Gastroesophageal sphincter (tissue), 3 donors: Measurements from ENCODE around the gene ACOXL.
"Not testable (repeated sequence)": the region's sequence is repeated elsewhere in the genome, so short reads cannot be mapped to it uniquely, and the experiment has no call there.

ENCODE experiments used
- CTCF ChIP-seq, 4 experiments: fragments of 200-600 bp in 2 of 4; fragments of 450-650 bp in 2 of 4; sonication (generic) in 1 of 4; IDR thresholded peaks; one replicate each; pipeline ENCODE4 v1.5.1; 2017 to 2019; ENCODE audit warnings: antibody characterized with exemption in 4 of 4, mild to moderate bottlenecking in 2 of 4, moderate library complexity in 2 of 4
- POLR2A ChIP-seq, 2 donors: fragments of 450-650 bp; IDR thresholded peaks; one replicate each; pipeline ENCODE4 v1.6.1; 2017; ENCODE audit warnings: antibody characterized with exemption in 2 of 2, mild to moderate bottlenecking in 2 of 2, moderate library complexity in 1 of 2
- POLR2AphosphoS5 ChIP-seq: sonication (generic); formaldehyde crosslinking; IDR thresholded peaks from one replicate; pipeline ENCODE4 v1.6.1; 2017; ENCODE audit warnings: antibody characterized with exemption

- not testable (repeated sequence) for TF ChIP-seq POLR2AphosphoS5; CTCF (IDR thresholded peaks at IDR 0.05); POLR2A (IDR thresholded peaks at IDR 0.05)
These were observed 34.1 kb upstream of the ACOXL start for GRCh38 chr2:110698253-110698652.
